Ascending aorta (tissue), 2 donors: ENCODE measurements around the gene TSPAN18. TPM values are rescaled to one million over a fixed set of nuclear protein-coding genes. Genes with fewer than 3 reads are reported as not detected.

Source experiments
- DNase-seq, 2 donors: peaks; one replicate each; pipeline ENCODE4 v3.0.0-alpha.2; 2019; ENCODE audit warnings: low spot score in 2 of 2
- H3K27ac ChIP-seq, 2 donors: fragments of 200-600 bp; sonication (generic); one replicate each; pipeline ENCODE4 v1.5.1; 2016 to 2017; ENCODE audit warnings: mild to moderate bottlenecking in 1 of 2
- H3K27me3 ChIP-seq: fragments of 200-600 bp; sonication (generic); one replicate; pipeline ENCODE4 v1.5.1; 2017
- H3K36me3 ChIP-seq, 2 donors: fragments of 200-600 bp; sonication (generic); one replicate each; pipeline ENCODE4 v1.5.1; 2016
- H3K4me1 ChIP-seq, 2 donors: fragments of 200-600 bp; sonication (generic); one replicate each; pipeline ENCODE4 v1.5.1; 2016 to 2017; ENCODE audit warnings: mild to moderate bottlenecking in 1 of 2
- H3K4me3 ChIP-seq, 2 donors: fragments of 200-600 bp; sonication (generic); one replicate each; pipeline ENCODE4 v1.5.1; 2016 to 2017; ENCODE audit warnings: mild to moderate bottlenecking in 1 of 2
- H3K9me3 ChIP-seq, 2 donors: fragments of 200-600 bp; sonication (generic); one replicate each; pipeline ENCODE4 v1.5.1; 2016
- CTCF ChIP-seq, 3 experiments: fragments of 200-600 bp in 2 of 3; fragments of 450-650 bp in 1 of 3; sonication (generic) in 2 of 3; IDR thresholded peaks; one replicate each; pipeline ENCODE4 v1.5.1; 2016 to 2019; ENCODE audit warnings: antibody characterized with exemption in 3 of 3, mild to moderate bottlenecking in 1 of 3, moderate library complexity in 1 of 3
- intact Hi-C: fragments of 100-400 bp; cut with DNase I; formaldehyde crosslinking; loops from one replicate; pipeline ENCODE4 v1.15.1; 2023
- total RNA-seq: library from RNA; depleted of rRNA; stranded (reverse); fragments of >200 nt; gene quantifications from one replicate; pipeline ENCODE4 v1.1.0, GENCODE V29; 2016

Gene TSPAN18
- total RNA-seq, 1 donor from 2014 or later, result 21.3 TPM

- no peaks in the 10 kb centered on the region for H3K9me3 ChIP-seq
- intact Hi-C loops, result no loop called here
- H3K27ac ChIP-seq, result no peak overlapping the region
- TF ChIP-seq CTCF (IDR thresholded peaks at IDR 0.05), result no peak
- no peaks in the 10 kb centered on the region for H3K36me3 ChIP-seq
- H3K27me3 ChIP-seq, result no peaks in the 10 kb centered on the region
- DNase-seq, result no peak
- peaks cover 0 to 6% of the 10 kb centered on the region in 2 donors for H3K4me1 ChIP-seq
- H3K4me3 ChIP-seq, result no peak overlapping the region
Observed at GRCh38 chr11:44795803-44796535, 69.2 kb downstream of the TSPAN18 start.

GRCh38 chr11:44797051-44797450 is 70.3 kb downstream of the TSPAN18 start:
- Histone ChIP-seq H3K4me1 (peaks cover 0 to 6% of the 10 kb centered on the region in 2 donors), H3K4me3 (no peak overlapping the region), H3K27ac (no peak overlapping the region), H3K9me3 (no peaks in the 10 kb centered on the region), H3K27me3 (no peaks in the 10 kb centered on the region), H3K36me3 (no peaks in the 10 kb centered on the region)
- intact Hi-C loops, result no loop called here
- DNase-seq, result no peak
- no peak for TF ChIP-seq CTCF (IDR thresholded peaks at IDR 0.05)

- no peak for DNase-seq
- Histone ChIP-seq H3K4me3 (no peak overlapping the region), H3K4me1 (peaks cover 0 to 6% of the 10 kb centered on the region in 2 donors), H3K27me3 (no peaks in the 10 kb centered on the region), H3K36me3 (no peaks in the 10 kb centered on the region), H3K9me3 (no peaks in the 10 kb centered on the region), H3K27ac (peak overlapping the region in 1 of 2 donors; percentile 14)
- no peak for TF ChIP-seq CTCF (IDR thresholded peaks at IDR 0.05)
- intact Hi-C loops, result no loop called here
Observed at GRCh38 chr11:44797886-44798606, 71.3 kb downstream of the TSPAN18 start.

GRCh38 chr11:44798607-44798972 is 71.8 kb downstream of the TSPAN18 start:
- Histone ChIP-seq H3K27ac (peak overlapping the region in 1 of 2 donors; percentile 14), H3K4me3 (no peak overlapping the region), H3K4me1 (peaks cover 0 to 6% of the 10 kb centered on the region in 2 donors), H3K9me3 (no peaks in the 10 kb centered on the region), H3K36me3 (no peaks in the 10 kb centered on the region), H3K27me3 (no peaks in the 10 kb centered on the region)
- intact Hi-C loops, result no loop called here
- DNase-seq, result no peak
- TF ChIP-seq CTCF (IDR thresholded peaks at IDR 0.05), result no peak

GRCh38 chr11:44799012-44799411 is 72.2 kb downstream of the TSPAN18 start:
- no peak overlapping the region for H3K27ac ChIP-seq

More at GRCh38 chr11:44799012-44799411, 72.2 kb downstream of the TSPAN18 start:
- H3K4me1 ChIP-seq, result peaks cover 0 to 6% of the 10 kb centered on the region in 2 donors
- no peak for TF ChIP-seq CTCF (IDR thresholded peaks at IDR 0.05)
- no peaks in the 10 kb centered on the region for H3K36me3 ChIP-seq
- no peaks in the 10 kb centered on the region for H3K9me3 ChIP-seq
- no peak for DNase-seq
- intact Hi-C loops, result no loop called here
- no peak overlapping the region for H3K4me3 ChIP-seq
- H3K27me3 ChIP-seq, result no peaks in the 10 kb centered on the region
